Measurements from ENCODE around the gene ATP1A2.

The ATP1A2 gene

DNA sequence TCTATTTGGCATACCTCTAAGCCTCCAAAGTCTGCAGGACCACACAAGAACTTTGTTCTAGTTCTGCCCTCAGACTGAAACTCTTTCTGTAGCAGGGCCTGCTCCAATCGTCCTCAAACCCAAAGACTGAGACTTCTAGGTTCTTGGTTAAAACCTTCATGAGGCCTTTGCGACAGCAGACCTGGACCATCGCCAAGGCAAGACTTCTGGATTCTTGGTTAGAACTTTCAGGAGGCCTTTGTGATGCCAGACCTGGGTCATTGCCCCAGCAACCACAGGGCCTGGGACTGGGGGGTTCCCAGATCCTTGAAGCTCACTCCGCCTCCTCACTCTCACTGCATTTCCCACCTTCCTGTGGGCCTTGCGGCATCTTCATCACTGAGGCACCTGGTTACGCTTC is 35.7 kb downstream of the ATP1A2 start, which contains the start of gene ATP1A4:
Gene ATP1A4 (plus strand): TSS at position 301 of the 400 bp plus-strand sequence. CDS start 438 bp downstream, outside the sequence.
- FAIRE-seq = no peak

DNA sequence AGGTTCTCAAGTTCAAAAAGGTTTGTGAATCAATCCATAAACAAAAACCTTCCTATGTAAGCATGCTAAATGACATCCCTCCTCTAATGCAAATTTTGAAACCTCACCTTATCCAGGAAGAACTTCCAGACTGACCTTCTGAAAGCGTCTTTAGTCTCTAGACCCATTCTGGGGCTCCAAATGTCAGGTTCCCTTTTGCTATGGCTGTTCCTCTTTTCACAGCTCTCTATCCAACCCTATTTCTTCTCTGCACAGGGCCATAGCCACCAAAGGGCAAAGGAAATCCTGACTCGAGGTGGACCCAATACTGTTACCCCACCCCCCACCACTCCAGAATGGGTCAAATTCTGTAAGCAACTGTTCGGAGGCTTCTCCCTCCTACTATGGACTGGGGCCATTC is 39.2 kb downstream of the ATP1A2 start:
- no peak for FAIRE-seq

DNA sequence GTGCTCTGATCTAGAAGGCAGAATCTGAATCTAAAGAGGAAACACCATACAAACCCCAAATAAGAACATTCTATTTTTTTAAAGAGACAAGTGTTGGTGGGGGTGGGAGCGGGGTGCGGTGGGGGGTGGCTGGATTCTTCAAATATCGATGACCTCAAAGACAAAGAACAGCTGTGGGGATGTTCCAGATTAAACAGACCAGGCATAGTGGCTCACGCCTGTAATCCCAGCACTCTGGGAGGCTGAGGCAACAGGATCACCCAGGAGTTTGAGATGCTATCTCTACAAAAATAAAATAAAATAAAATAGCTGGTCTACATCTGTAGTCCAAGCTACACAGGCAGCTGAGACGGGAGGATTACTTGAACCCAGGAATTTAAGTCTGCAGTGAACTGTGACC is 40.8 kb downstream of the ATP1A2 start:
- FAIRE-seq = no peak

DNA sequence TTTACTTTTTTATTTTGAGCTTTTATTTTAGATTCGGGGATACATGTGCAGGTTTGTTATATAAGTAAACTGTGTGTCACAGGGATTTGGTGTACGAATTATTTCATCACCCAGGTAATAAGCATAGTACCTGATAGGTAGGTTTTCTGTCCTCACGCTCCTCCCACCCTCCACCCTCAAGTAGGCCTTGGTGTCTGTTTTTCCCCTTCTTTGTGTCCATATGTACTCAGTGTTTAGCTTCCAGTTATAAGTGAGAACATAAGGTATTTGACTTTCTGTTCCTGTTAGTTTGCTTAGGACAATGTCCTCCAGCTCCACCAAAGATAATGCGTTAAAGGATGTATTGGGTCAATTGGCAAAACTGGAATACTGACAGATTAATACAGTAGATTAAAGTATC is 41.6 kb downstream of the ATP1A2 start:
- no peak for FAIRE-seq

DNA sequence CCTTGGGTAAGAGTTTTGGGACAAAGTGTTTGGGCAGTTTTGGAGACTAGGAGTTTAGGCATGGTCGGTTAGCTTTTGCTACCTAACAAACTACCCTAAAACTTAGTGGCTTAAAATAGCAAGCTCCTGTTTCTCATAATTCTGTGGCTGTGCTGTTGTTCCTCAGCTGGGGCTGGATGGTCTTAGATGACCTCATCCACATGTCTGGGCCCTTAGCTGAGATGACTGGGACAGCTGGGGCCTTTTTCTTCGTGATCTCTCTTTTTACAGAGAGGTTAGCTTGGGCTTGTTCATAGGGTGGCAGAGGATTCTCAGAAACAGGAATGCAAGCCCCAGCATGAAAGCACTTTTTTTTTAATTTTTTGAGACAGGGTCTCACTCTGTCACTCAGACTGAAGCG is 42.5 kb downstream of the ATP1A2 start:
- no peak for FAIRE-seq

DNA sequence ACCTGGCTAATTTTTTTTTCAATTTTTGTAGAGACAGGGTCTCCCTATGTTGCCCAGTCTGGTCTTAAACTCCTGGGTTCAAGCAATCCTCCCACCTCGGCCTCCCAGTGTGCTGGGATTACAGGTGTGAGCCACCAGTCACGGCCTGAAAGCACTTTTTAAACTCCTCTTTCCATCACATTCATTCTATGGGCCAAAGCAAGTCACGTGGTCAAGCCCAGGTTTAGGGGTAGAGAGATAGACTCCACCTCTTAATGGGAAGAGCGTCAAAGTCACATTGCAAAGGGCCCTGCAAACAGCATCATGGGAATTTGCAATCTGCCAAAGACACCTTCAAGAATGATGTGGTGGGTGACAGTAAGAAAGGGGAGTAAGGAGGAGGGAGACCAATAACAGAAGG is 43.0 kb downstream of the ATP1A2 start:
- no peak for FAIRE-seq

DNA sequence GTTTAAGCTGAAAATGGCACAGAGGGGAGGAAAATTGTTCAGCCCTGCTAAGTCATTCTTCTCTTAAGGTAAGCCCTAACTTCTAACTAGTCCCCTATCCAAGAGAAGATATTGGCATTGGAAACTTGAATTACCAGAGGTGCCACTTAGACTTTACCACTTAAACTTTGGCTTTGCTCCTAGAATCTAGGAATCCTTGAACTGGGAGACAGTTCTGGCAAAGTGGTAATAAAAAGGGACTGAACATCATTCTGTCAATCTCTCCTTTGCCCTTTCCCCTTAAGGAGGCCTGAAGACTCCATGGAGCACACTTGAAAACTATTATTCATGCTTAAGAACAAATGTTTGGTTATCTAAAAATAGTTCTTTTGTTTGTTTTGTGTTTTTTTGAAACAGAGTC is 44.3 kb downstream of the ATP1A2 start:
- FAIRE-seq = no peak

DNA sequence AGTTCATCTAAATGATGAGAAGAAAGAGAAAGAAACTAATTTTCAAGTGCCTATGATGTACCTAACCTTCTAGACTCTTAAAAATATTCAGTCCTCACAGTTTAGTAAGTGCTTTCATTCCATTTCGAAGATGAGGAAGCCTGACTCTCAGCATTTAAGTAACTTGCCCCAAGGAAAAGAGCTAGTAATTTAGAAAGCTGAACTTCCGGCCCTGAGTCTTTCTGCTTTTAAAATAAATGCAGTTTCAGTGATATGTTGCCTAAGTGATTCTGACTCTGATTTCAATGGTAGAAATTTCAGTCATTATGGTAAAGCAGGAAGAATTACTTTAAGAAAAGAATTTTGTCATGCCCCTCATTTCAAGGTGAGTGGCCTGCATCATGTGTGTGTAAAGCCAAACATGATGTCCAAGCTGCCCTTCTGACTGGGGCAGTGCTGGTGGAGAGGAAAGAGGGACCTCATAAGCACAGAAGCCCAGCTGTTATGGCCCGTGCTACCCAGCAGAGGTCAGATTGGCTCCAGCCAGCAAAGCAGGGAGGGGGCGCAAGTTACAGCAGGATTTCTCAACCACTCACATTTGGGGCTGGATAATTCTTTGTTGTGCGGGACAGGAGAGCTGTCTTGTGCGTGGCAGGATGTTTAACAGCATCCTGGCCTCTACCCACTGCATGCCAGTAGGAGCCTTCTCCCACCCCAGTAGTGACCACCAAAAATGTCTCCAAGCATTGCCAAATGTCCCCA is 46.6 kb downstream of the ATP1A2 start:
- no peak for FAIRE-seq

DNA sequence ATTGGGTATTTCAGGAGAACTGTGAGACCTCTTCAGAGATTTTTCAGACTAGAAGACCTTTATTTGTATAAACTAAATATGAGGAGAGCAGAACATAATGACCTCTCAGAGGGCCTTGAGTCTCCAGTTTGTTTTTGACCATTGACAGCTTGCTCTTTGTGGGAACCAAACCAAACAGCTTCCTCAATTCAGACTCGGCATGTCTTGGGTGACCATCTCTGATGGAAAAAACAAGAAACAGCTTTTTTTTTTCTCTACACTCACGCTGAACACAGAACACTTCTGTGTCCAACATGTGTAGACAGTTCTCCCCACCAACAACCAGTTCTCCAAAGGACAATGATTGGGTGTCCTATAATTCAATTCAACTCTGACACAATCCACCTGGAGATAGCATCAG is 47.4 kb downstream of the ATP1A2 start:
- no peak for FAIRE-seq

DNA sequence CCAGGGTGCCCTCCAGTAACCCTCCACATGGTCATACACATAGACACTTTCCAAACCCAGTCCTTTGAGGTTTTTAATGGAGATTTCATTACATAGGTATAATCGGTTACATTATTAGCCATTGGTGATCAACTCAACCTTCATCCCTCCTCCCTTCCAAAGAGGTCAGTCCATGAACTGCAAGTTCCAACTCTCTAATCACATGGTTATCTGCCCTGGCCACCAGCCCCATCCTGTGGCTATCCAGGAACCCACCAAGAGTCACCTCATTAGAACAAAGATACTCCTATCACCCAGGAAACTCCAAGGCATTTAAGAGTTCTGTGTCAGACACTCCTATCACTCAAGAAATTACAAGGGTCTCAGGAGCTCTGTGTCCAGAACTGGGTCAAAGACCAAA is 48.1 kb downstream of the ATP1A2 start:
- FAIRE-seq = no peak

DNA sequence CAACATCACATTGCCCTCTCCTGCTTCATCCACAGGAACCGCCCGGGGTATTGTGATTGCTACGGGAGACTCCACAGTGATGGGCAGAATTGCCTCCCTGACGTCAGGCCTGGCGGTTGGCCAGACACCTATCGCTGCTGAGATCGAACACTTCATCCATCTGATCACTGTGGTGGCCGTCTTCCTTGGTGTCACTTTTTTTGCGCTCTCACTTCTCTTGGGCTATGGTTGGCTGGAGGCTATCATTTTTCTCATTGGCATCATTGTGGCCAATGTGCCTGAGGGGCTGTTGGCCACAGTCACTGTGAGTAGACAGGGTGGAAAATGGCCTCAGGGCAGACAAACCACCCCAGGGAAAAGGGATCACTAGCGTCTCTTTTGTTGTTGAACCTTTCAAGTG is 48.6 kb downstream of the ATP1A2 start:
- no peak for FAIRE-seq

DNA sequence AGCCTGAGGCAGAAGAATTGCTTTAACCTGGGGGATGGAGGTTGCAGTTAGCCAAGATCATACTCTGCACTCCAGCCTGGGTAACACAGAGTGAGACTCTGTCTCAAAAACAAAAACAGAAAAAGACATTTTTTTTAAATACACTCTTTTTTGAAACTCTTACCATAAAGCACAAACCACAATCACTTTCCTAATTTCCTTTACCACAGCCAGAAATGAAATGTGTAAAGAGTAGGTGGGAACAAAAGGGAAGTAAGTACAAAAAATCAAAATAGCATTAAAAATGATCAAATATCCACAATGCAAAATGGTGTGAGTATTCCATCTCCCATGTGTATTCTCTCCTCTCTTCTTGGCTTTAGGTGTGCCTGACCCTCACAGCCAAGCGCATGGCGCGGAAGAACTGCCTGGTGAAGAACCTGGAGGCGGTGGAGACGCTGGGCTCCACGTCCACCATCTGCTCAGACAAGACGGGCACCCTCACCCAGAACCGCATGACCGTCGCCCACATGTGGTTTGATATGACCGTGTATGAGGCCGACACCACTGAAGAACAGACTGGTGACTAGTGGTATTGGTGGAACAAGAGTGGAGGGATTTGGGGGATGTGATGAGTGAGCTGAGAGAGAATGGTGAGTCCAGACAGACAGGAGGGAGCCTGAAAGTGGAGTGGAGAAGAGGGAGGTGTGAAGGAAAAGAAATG is 50.8 kb downstream of the ATP1A2 start:
- FAIRE-seq = no peak

DNA sequence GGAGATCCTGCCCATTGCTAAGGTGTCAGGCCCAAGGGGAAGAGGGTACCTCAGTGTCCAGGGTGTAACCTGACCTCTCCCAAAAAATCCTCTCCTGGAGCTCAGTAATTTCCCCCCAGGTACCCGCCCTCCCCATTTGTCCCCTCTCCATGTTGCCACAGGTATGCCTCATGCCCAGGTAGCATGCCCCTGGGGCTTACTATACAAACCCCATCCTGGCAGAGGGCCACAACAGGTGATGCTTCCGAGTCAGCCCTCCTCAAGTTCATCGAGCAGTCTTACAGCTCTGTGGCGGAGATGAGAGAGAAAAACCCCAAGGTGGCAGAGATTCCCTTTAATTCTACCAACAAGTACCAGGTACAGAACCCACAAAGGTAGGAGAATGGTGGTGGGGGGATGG is 51.5 kb downstream of the ATP1A2 start:
- FAIRE-seq = no peak

DNA sequence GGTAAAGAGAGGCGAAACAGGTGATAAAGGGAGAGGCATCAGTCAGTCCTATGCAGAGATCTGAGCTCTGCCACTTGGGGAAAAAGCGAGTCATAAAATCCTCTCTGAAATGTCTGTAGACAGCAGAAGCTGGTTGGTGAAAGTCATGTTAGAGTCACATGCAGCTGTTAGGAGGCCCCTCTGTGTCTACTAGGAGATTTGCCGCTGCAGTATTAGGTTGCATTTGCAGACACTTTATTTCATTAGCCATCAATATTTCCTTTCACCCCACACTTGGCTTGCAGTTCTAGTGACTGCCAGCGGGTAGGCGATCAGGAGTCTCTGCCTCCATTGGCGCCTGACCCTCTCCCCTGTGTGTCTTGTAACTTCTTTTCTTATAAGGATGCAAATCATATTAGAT is 52.0 kb downstream of the ATP1A2 start:
- no peak for FAIRE-seq

DNA sequence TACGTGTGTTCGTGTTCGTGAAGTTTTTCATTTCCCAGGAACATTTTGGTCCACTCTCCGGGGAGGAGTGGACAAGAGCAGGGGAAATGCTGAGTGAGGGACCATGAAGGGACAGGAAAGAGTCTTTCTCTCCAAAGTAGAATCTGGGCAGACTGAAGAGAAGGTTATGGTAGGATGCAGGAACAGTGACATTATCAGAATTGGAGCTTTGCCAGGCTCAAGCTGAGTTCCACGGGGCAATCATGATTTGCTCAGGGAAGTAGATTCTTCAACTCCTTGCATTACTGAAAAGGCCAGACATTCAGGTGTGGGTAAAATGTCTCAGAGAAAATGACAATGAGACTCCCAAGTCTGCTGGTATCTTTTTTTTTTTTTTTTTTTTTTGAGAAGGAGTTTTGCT is 52.5 kb downstream of the ATP1A2 start:
- FAIRE-seq = no peak

DNA sequence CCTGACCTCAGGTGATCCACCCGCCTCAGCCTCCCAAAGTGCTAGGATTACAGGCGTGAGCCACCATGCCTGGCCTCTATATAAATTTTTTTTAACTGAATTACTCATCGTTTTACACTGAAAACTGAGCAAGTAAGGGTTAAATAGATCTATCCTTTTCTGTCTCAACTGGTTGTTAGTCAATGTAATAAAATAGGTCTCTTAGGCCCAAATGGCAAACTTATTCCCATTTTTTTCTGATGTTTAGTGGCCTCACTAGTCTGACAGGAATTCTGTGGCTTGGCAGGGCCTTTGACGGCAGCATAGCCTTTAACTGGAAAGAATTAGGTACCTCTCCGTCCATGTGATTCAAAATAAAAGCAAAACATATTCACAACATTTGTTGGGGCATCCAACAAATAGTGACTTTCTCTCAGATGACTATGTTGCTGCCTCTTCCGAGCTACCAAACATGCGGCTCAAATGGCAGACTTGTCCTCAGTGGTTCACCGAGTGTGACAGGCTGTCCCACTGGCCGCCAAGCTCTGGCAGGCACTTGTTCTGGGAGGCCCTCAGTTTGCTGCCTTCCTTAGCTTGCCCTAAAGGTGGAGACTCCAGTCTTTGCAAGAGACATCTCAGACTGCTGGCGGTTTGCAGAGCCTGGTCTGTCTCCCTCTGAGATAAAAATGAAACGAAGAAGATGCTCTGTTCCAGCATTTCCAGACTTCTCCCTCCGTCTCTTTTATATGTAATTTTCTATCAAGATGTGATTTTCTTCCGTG is 53.2 kb downstream of the ATP1A2 start:
- FAIRE-seq = no peak

DNA sequence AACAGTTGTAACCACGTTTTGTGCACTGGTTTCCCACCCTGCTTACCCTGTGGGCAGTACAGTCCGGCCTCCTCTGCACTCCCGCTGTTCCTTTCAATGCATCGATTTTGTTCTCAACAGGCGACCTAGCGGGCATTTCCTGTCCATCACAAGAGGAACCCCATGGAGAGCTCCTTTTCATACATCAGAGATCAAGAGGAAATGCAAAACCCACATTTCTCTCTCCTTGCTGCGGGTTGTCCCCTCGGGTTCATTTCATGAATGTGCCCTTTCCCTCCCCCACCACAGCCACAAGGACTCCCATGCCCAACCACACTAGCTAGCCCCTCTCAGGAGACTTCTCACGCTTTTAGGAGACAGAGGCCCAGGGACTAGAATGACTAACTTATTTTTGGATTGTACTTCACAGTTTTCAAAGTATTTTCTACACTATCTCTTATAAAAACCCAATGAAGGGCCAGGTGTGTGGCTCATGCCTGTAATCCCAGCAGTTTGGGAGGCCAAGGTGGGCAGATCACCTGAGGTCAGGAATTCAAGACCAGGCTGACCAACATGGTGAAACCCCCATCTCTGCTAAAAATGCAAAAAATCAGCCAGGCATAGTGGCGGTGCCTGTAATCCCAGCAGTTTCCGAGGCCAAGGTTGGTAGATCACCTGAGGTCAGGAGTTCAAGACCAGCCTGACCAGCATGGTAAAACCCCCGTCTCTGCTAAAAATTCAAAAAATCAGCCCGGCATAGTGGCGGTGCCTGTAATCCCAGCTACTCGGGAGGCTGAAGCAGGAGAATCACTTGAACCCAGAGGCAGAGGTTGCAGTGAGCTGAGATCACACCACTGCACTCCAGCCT is 54.2 kb downstream of the ATP1A2 start:
- FAIRE-seq = no peak

DNA sequence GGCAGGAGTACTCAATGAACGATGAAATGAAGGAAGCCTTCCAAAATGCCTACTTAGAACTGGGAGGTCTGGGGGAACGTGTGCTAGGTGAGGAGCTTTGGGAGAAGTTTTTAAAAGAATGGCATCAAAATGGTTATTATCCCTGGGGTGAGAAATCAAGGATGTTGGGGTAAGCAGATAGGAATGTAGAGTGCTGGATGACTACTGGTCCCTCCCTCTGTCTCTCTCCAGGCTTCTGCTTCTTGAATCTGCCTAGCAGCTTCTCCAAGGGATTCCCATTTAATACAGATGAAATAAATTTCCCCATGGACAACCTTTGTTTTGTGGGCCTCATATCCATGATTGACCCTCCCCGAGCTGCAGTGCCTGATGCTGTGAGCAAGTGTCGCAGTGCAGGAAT is 55.8 kb downstream of the ATP1A2 start:
- no peak for FAIRE-seq

DNA sequence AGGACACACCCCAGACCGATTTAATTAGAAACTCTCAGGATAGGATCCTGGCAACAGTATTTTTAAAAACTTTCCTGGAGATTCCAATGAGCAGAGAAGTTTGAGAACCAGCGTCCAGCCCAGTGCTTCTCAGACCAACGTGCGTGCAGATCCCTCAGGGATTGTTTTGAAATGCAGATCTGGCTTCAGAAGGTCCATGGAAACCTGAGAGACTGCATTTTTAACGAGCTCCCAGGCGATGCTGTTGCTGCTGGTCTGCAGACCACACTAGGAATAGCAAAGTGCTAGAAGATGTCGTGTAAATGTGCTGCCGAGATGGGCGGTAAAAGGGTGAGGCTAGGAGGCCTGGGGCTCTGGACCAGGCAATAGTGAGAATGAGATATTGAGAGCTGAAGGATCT is 56.4 kb downstream of the ATP1A2 start:
- no peak for FAIRE-seq

DNA sequence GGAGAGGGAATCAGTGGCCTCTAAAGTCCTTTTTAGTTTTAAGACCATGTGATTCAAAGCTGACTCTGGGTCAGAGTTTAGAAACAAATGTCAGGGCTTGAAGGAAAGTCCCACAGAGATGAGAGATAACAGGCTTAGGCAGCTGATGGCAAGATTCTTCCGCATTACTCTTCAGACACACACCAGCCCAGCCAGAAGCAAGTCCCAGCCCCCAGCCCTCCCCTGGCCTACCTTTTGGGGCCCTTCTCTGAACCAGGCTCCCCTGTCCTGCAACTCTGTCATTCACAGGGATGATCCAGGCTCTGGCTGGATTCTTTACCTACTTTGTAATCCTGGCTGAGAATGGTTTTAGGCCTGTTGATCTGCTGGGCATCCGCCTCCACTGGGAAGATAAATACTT is 61.7 kb downstream of the ATP1A2 start:
- FAIRE-seq = no peak

DNA sequence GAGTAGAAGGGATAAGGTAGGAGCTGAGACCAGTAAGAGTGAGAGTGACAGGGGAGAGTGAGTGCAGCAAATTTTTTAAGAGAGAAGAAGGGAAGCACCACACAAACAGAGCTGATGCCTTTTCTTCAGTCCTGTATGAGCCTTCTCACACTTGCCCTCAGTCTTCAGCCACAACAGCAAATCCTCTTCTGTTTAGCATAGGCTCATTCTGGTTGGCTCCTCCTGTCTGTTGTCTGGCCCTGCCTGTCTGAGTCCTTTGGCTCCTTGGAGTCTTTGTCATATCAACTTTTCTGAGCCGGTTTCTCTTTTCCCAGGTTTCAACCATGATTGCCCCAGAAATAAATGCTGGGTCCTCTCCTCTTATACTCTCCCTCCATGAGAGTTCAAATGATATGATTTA is 62.1 kb downstream of the ATP1A2 start:
- FAIRE-seq = no peak

DNA sequence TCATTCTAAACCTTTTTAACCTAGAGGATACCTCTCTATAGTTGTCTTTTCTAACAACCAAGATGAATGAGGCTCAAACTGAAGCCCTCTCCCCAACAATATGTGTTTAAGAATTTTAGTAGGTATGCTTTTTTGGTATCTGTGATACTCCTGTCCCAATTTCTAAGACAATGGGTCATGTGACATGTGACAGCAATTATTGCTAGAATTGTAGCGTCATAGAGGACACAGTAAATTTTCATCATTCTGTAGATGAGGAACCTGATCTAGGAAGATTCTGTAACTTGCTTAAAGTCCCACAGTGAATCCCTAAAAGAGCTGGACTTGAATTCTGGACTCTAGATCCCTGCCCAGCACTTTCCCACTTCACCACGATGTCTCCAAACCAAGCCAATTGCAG is 63.2 kb downstream of the ATP1A2 start:
- no peak for FAIRE-seq

DNA sequence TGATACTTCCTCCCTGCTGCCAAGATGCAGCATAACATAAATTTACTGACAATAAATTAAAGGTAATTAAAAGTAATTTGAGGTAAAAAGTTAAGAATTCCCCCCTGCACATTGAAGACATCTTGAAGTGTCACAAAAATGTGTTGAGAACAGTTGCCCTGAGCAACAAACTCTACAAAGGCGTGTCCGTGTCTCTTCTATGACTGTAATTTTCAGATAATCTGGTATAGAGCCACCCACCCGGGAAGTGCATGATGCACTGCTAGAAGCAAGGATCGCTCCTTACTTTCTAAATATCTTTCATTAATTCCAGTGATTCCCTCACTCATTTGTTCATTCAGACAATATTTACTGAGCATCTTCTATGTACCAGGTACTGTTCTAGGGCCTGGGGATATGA is 63.8 kb downstream of the ATP1A2 start:
- FAIRE-seq = no peak
